SHP77 treated with DMSO at 0.1 percent for 48 hours (cell line): ENCODE results near the gene FNDC3B.

Source experiments
- DNase-seq: peaks from one replicate; lab custom pipeline; 2025; lab: John Stamatoyannopoulos, UW

FNDC3B gene

GRCh38 chr3:172170841-172171240, 131.5 kb downstream of the FNDC3B start:
- no peak for DNase-seq

GRCh38 chr3:172171396-172172075, 132.2 kb downstream of the FNDC3B start:
- no peak for DNase-seq

GRCh38 chr3:172173316-172174254, 134.2 kb downstream of the FNDC3B start:
- DNase-seq, result no peak

GRCh38 chr3:172174513-172175253, 135.3 kb downstream of the FNDC3B start:
- DNase-seq, result no peak

- DNase-seq, result no peak
Observed at GRCh38 chr3:172175254-172175599, 135.8 kb downstream of the FNDC3B start.

- DNase-seq, result no peak
Observed at GRCh38 chr3:172176061-172176770, 136.8 kb downstream of the FNDC3B start.

- DNase-seq, result no peak
Observed at GRCh38 chr3:172177046-172177445, 137.7 kb downstream of the FNDC3B start.

- DNase-seq, result no peak
Observed at GRCh38 chr3:172177803-172178316, 138.5 kb downstream of the FNDC3B start.

GRCh38 chr3:172179680-172180399, 140.5 kb downstream of the FNDC3B start:
- no peak for DNase-seq

- no peak for DNase-seq
Observed at GRCh38 chr3:172180473-172180872, 141.1 kb downstream of the FNDC3B start.

- no peak for DNase-seq
Observed at GRCh38 chr3:172181932-172182586, 142.7 kb downstream of the FNDC3B start.

- no peak for DNase-seq
Observed at GRCh38 chr3:172182797-172183196, 143.4 kb downstream of the FNDC3B start.

GRCh38 chr3:172184106-172184822, 144.9 kb downstream of the FNDC3B start:
- no peak for DNase-seq

- DNase-seq, result no peak
Observed at GRCh38 chr3:172185907-172186306, 146.5 kb downstream of the FNDC3B start.

- no peak for DNase-seq
Observed at GRCh38 chr3:172186607-172187006, 147.2 kb downstream of the FNDC3B start.

- no peak for DNase-seq
Observed at GRCh38 chr3:172187511-172187910, 148.1 kb downstream of the FNDC3B start.

GRCh38 chr3:172188511-172188910, 149.1 kb downstream of the FNDC3B start:
- DNase-seq, result no peak

GRCh38 chr3:172189213-172189612, 149.8 kb downstream of the FNDC3B start:
- DNase-seq, result no peak

GRCh38 chr3:172189987-172190603, 150.7 kb downstream of the FNDC3B start:
- DNase-seq, result no peak
